H9 (cell line): ENCODE results near the gene MAP3K5. TPM values are rescaled to one million over a fixed set of nuclear protein-coding genes. Genes with fewer than 3 reads are reported as not detected.

Source experiments
- DNase-seq: peaks from one replicate; pipeline ENCODE4 v3.0.0-alpha.2; 2017
- H2AFZ ChIP-seq: one replicate; pipeline ENCODE4 v1.6.1; 2013; ENCODE audit warnings: mild to moderate bottlenecking, low read length, control low read depth, moderate library complexity
- H2AK5ac ChIP-seq: 2 replicates; pipeline ENCODE4 v1.6.1; 2013; ENCODE audit warnings: low read length, control low read depth, mixed read lengths; ENCODE audit not compliant: insufficient read length
- H2BK120ac ChIP-seq: one replicate; pipeline ENCODE4 v1.6.1; 2013; ENCODE audit warnings: low read depth, mild to moderate bottlenecking, low read length, control low read depth, inconsistent platforms; ENCODE audit not compliant: poor library complexity, severe bottlenecking
- H2BK12ac ChIP-seq: 2 replicates; pipeline ENCODE4 v1.6.1; 2013; ENCODE audit warnings: low read length, control low read depth, mixed read lengths, low read depth; ENCODE audit not compliant: insufficient read length
- H2BK15ac ChIP-seq: 2 replicates; pipeline ENCODE4 v1.6.1; 2013; ENCODE audit warnings: low read depth, low read length, control low read depth
- H2BK20ac ChIP-seq: one replicate; pipeline ENCODE4 v1.6.1; 2013; ENCODE audit warnings: low read depth, mild to moderate bottlenecking, low read length, control low read depth, inconsistent platforms; ENCODE audit not compliant: poor library complexity, severe bottlenecking
- H2BK5ac ChIP-seq: 2 replicates; pipeline ENCODE4 v1.6.1; 2013; ENCODE audit warnings: low read length, control low read depth, mixed read lengths; ENCODE audit not compliant: insufficient read length
- H3K14ac ChIP-seq: 2 replicates; pipeline ENCODE4 v1.6.1; 2013; ENCODE audit warnings: low read length, control low read depth; ENCODE audit not compliant: insufficient read depth
- H3K18ac ChIP-seq: 2 replicates; pipeline ENCODE4 v1.6.1; 2013; ENCODE audit warnings: low read depth, mild to moderate bottlenecking, mixed read lengths, low read length, control low read depth; ENCODE audit not compliant: insufficient read length
- H3K23ac ChIP-seq: 2 replicates; pipeline ENCODE4 v1.6.1; 2013; ENCODE audit warnings: low read length, control low read depth, mixed read lengths, low read depth; ENCODE audit not compliant: insufficient read length
- H3K23me2 ChIP-seq: 2 replicates; pipeline ENCODE4 v1.6.1; 2013; ENCODE audit warnings: low read depth, mild to moderate bottlenecking, mixed read lengths, low read length, control low read depth; ENCODE audit not compliant: insufficient read length, poor library complexity, severe bottlenecking
- H3K27ac ChIP-seq: 2 replicates; pipeline ENCODE4 v1.5.1; 2013; ENCODE audit warnings: low read length, control low read depth, mixed read lengths, low read depth; ENCODE audit not compliant: insufficient read length
- H3K27me3 ChIP-seq: 2 replicates; pipeline ENCODE4 v1.6.1; 2013; ENCODE audit warnings: low read length, control low read depth, inconsistent platforms; ENCODE audit not compliant: insufficient read depth
- H3K4ac ChIP-seq: 2 replicates; pipeline ENCODE4 v1.6.1; 2013; ENCODE audit warnings: low read depth, mild to moderate bottlenecking, control low read depth, inconsistent platforms, low read length, moderate library complexity
- H3K4me1 ChIP-seq: 2 replicates; pipeline ENCODE4 v1.6.1; 2013; ENCODE audit warnings: low read length, control low read depth, inconsistent platforms; ENCODE audit not compliant: insufficient read depth
- H3K4me2 ChIP-seq: 2 replicates; pipeline ENCODE4 v1.6.1; 2013; ENCODE audit warnings: low read length, control low read depth, mixed read lengths; ENCODE audit not compliant: insufficient read length, insufficient read depth
- H3K56ac ChIP-seq: 2 replicates; pipeline ENCODE4 v1.6.1; 2013; ENCODE audit warnings: low read depth, mild to moderate bottlenecking, mixed read lengths, low read length, control low read depth; ENCODE audit not compliant: insufficient read length
- H3K79me1 ChIP-seq: 2 replicates; pipeline ENCODE4 v1.6.1; 2013; ENCODE audit warnings: low read depth, mild to moderate bottlenecking, moderate library complexity, low read length, control low read depth, inconsistent platforms; ENCODE audit not compliant: insufficient read depth, poor library complexity, severe bottlenecking
- H3K79me2 ChIP-seq: 2 replicates; pipeline ENCODE4 v1.6.1; 2013; ENCODE audit warnings: low read length, control low read depth, inconsistent platforms; ENCODE audit not compliant: insufficient read depth
- H3K9ac ChIP-seq: 2 replicates; pipeline ENCODE4 v1.6.1; 2013; ENCODE audit warnings: low read length, control low read depth, mixed read lengths; ENCODE audit not compliant: insufficient read length; ENCODE audit errors: extremely low read depth
- H3K9me3 ChIP-seq: one replicate; pipeline ENCODE4 v1.6.1; 2013; ENCODE audit warnings: low read depth, low read length, inconsistent platforms; ENCODE audit not compliant: control insufficient read depth
- H3T11ph ChIP-seq: one replicate; pipeline ENCODE4 v1.6.1; 2013; ENCODE audit warnings: mild to moderate bottlenecking, low read length, control low read depth, inconsistent platforms
- H4K20me1 ChIP-seq: one replicate; pipeline ENCODE4 v1.6.1; 2013; ENCODE audit not compliant: control insufficient read depth, insufficient read length, insufficient read depth
- H4K5ac ChIP-seq: 2 replicates; pipeline ENCODE4 v1.6.1; 2013; ENCODE audit warnings: low read depth, mild to moderate bottlenecking, mixed read lengths, low read length, control low read depth; ENCODE audit not compliant: insufficient read length
- H4K8ac ChIP-seq: replicated peaks from 2 replicates; pipeline ENCODE4 v1.6.1; 2013; ENCODE audit warnings: low read length, control low read depth, mixed read lengths, low read depth; ENCODE audit not compliant: insufficient read length
- H4K91ac ChIP-seq: 2 replicates; pipeline ENCODE4 v1.6.1; 2013; ENCODE audit warnings: low read depth, mild to moderate bottlenecking, moderate library complexity, mixed read lengths, low read length, control low read depth; ENCODE audit not compliant: insufficient read length
- H3K27ac Mint-ChIP-seq, 3 experiments: 2 replicates in 2 of 3; 3 replicates in 1 of 3; pipeline ENCODE4 v1.8.0; 2020 to 2021; ENCODE audit warnings: mixed read lengths in 3 of 3, mild to moderate bottlenecking in 1 of 3, moderate library complexity in 1 of 3
- H3K27me3 Mint-ChIP-seq: 2 replicates; pipeline ENCODE4 v1.8.0; 2021; ENCODE audit warnings: low read depth, mild to moderate bottlenecking, moderate library complexity, mixed read lengths
- H3K36me3 Mint-ChIP-seq, 3 experiments: 2 replicates in 2 of 3; 3 replicates in 1 of 3; pipeline ENCODE4 v1.8.0; 2020 to 2021; ENCODE audit warnings: low read depth in 3 of 3, mixed read lengths in 3 of 3; ENCODE audit not compliant: insufficient read depth in 1 of 3
- H3K4me1 Mint-ChIP-seq, 2 experiments: 2 replicates each; pipeline ENCODE4 v1.8.0; 2020; ENCODE audit warnings: mixed read lengths in 2 of 2
- H3K4me3 Mint-ChIP-seq, 2 experiments: 2 replicates in 1 of 2; 3 replicates in 1 of 2; pipeline ENCODE4 v1.8.0; 2020 to 2021; ENCODE audit warnings: mild to moderate bottlenecking in 2 of 2, mixed read lengths in 2 of 2, moderate library complexity in 1 of 2
- H3K9me3 Mint-ChIP-seq, 2 experiments: 2 replicates in 1 of 2; 3 replicates in 1 of 2; pipeline ENCODE4 v1.8.0; 2020; ENCODE audit warnings: mild to moderate bottlenecking in 2 of 2, mixed read lengths in 2 of 2, moderate library complexity in 1 of 2
- CTCF ChIP-seq: fragments of 200-600 bp; sonication (generic); conservative IDR thresholded peaks from 3 replicates; pipeline ENCODE4 v1.8.0; 2021; ENCODE audit warnings: antibody characterized with exemption, mild to moderate bottlenecking
- WGBS: extraction: QIAGEN DNeasy Blood & Tissue Kit; methylation state at CpG from one replicate; pipeline ENCODE4 v1.1.7; 2013; ENCODE audit warnings: missing lambda C conversion rate, low lambda C conversion rate, mixed read lengths; ENCODE audit not compliant: insufficient read length; ENCODE audit errors: extremely low coverage; 5-methylcytosine and 5-hydroxymethylcytosine counted together
- total RNA-seq: library from RNA; stranded (reverse); gene quantifications from 2 replicates; pipeline ENCODE4 v1.2.1, GENCODE V29; 2021

The MAP3K5 gene
- total RNA-seq, 1 experiment from 2014 or later, result 1.6 TPM

- no peaks in the 10 kb centered on the region for H3K27me3 ChIP-seq
- Mint-ChIP-seq H3K27me3 (no peaks in the 10 kb centered on the region; the same call in 1 of the 2 replicates), H3K9me3 (no peaks in the 10 kb centered on the region), H3K4me1 (peaks cover 4 to 15% of the 10 kb centered on the region in 2 experiments; a peak in 3 of 4 replicates), H3K36me3 (no peaks in the 10 kb centered on the region), H3K27ac (no peak overlapping the region), H3K4me3 (no peak overlapping the region)
- H3K4me2 ChIP-seq, result no peak overlapping the region
- H3K79me2 ChIP-seq, result no peaks in the 10 kb centered on the region
- H4K8ac ChIP-seq, result no peak overlapping the region
- H3K14ac ChIP-seq, result no peak overlapping the region
- H2AK5ac ChIP-seq, result no peak overlapping the region
- no peaks in the 10 kb centered on the region for H4K20me1 ChIP-seq
- H3T11ph ChIP-seq, result no peak overlapping the region
- no peak overlapping the region for H3K9ac ChIP-seq
- no peak overlapping the region for H3K27ac ChIP-seq
- H2BK120ac ChIP-seq, result no peak overlapping the region
- peaks cover 1% of the 10 kb centered on the region; the same call in 1 of the 2 replicates for H3K4me1 ChIP-seq
- WGBS, result no CpG with 5 or more reads among the region's 1 CpG
- no peak overlapping the region for H3K23ac ChIP-seq
- H2BK20ac ChIP-seq, result no peak overlapping the region
- H2AFZ ChIP-seq, result no peak overlapping the region
- H4K91ac ChIP-seq, result no peak overlapping the region
- H3K4ac ChIP-seq, result no peak overlapping the region
- no peaks in the 10 kb centered on the region for H3K79me1 ChIP-seq
- no peak overlapping the region for H2BK5ac ChIP-seq
- no peak overlapping the region for H3K56ac ChIP-seq
- H3K23me2 ChIP-seq, result no peaks in the 10 kb centered on the region
- no peak for TF ChIP-seq CTCF
- no peak overlapping the region for H2BK15ac ChIP-seq
- H3K9me3 ChIP-seq, result no peaks in the 10 kb centered on the region
- DNase-seq, result no peak
- H4K5ac ChIP-seq, result no peak overlapping the region
- no peak overlapping the region for H2BK12ac ChIP-seq
- H3K18ac ChIP-seq, result no peak overlapping the region
Measured at GRCh38 chr6:136763255-136763654, 29.0 kb downstream of the MAP3K5 start.
